Endometrial microvascular endothelial cells (primary cell): ENCODE results near the gene SLC35E3. TPM values are rescaled to one million over a fixed set of nuclear protein-coding genes. Genes with fewer than 3 reads are reported as not detected.
"Not testable (repeated sequence)": the region's sequence is repeated elsewhere in the genome, so short reads cannot be mapped to it uniquely, and the experiment has no call there.

Experiments
- in situ Hi-C: cut with HindIII; loops from 2 replicates; pipeline ENCODE4 v1.10.0; 2017; ENCODE audit warnings: low sequenced_read_pairs, low pct_unique_long_range_greater_than_20kb; ENCODE audit errors: inconsistent ontology term
- total RNA-seq: library from RNA; depleted of rRNA; stranded (reverse); fragments of >200 nt; gene quantifications from one replicate; pipeline ENCODE4 v1.2.3, GENCODE V29; 2015; ENCODE audit errors: inconsistent ontology term

Gene SLC35E3
- total RNA-seq, 1 donor from 2014 or later, result 1.2 TPM

- in situ Hi-C loops, result no loop called here
Measured at GRCh38 chr12:68791897-68792481, 46.0 kb downstream of the SLC35E3 start.

GRCh38 chr12:68792952-68793351 lies 47.0 kb downstream of the SLC35E3 start:
- in situ Hi-C loops, result no loop called here

DNA sequence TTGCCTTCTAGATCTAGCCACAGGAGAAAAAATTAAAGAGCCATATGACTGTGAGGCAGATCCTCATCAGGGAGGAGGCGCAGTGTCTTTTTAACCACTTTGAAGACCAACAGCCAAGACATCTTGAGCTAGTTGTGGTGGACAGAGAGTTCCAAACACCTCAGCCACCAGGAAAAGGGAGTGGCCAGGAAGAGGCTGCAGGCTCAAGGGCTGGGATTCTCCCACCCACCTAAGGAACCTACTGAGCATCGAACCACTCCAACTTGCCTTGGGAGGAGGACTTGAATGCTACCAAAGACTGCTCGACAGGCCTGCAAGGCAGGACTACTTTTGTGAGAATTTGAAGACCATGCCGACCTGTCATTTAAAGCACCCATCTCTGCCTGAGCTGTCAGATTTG lies 47.5 kb downstream of the SLC35E3 start:
- in situ Hi-C loops, result no loop called here

DNA sequence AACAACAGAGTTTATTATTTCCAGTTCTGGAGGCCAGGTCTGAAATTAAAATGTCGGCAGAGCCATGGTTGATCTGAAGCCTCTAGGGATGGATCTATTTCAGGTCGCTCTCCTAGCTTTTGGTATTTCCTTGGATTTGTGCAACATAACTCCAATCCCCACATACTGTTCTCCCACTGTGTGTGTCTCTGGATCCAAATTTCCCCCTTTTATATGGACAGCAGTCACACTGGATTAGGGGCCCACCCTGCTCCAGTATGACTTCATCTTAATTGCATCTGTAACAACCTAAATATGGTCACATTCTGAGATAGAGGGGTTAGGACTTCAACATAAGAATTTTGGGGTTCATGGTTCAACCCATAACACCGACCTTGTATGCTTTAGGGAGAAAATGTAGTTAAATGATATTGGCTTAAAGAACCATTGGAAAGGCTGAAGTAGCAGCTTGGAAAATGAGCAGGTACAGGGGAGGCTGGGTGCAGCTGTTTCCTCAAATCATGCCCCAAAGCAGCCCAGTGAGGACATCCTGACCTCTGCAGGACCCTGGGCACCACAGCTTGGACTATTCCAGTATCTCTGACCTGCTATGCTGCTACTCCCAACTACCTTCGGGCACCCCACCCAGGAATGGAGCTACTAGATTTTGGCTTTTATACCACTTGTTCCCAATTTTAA lies 48.1 kb downstream of the SLC35E3 start:
- in situ Hi-C loops, result no loop called here

GRCh38 chr12:68794653-68795251 lies 48.8 kb downstream of the SLC35E3 start:
- in situ Hi-C loops, result no loop called here

DNA sequence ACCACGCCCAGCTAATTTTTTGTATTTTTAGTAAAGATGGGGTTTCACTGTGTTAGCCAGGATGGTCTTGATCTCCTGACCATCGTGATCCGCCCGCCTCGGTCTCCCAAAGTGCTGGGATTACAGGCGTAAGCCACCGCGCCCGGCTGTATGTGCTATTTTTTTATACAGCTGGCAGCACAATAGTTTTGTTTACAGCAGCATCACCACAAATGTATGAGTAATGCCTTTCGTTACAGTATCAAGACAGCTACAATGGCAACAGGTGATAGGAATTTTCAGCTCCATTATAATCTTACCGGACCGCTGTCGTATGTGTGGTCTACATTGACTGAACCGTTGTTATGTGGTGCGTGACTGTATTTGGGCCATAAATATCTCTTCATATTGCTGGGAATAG lies 50.4 kb downstream of the SLC35E3 start:
- in situ Hi-C loops, result no loop called here

DNA sequence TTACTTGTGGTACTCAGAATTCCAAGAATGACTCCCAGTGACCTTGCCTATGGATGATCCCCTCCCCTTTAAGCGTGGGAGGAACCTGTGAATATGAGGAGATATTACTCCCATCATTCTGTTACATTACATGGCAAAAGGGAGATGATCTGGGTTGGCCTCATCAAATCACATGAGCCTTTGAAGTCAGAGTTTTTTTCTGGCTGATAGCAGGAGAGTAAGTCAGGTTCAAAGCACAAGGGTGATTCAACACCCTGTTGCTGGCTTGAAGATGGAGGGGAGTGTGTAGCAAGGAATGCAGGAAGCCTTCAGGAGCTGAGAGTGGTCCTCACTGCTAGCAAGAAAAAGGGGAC lies 52.9 kb downstream of the SLC35E3 start:
- in situ Hi-C loops, result no loop called here

DNA sequence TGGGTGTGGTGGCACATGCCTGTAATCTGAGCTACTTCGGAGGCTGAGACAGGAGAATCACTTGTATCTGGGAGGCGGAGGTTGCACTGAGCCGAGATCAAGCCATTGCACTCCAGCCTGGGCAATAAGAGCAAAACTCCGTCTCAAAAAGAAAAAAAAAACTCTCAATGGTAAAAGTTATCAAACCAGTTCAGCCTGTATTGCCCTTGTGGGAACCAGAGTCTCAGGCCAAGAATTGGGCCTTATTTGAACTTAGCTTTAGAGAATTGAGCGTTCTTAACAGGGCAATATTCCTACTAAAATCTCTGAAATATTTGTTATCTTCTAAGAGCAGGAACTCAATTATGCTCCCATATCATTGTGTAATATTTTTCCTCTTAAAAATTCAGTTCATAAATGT lies 54.3 kb downstream of the SLC35E3 start:
- in situ Hi-C loops, result no loop called here

GRCh38 chr12:68801124-68801523 lies 55.1 kb downstream of the SLC35E3 start:
- in situ Hi-C loops, result not testable (repeated sequence)

GRCh38 chr12:68802372-68802745 lies 56.4 kb downstream of the SLC35E3 start:
- in situ Hi-C loops, result not testable (repeated sequence)

GRCh38 chr12:68802911-68803651 lies 57.1 kb downstream of the SLC35E3 start:
- in situ Hi-C loops, result not testable (repeated sequence)

GRCh38 chr12:68803948-68804656 lies 58.1 kb downstream of the SLC35E3 start:
- in situ Hi-C loops, result no loop called here

DNA sequence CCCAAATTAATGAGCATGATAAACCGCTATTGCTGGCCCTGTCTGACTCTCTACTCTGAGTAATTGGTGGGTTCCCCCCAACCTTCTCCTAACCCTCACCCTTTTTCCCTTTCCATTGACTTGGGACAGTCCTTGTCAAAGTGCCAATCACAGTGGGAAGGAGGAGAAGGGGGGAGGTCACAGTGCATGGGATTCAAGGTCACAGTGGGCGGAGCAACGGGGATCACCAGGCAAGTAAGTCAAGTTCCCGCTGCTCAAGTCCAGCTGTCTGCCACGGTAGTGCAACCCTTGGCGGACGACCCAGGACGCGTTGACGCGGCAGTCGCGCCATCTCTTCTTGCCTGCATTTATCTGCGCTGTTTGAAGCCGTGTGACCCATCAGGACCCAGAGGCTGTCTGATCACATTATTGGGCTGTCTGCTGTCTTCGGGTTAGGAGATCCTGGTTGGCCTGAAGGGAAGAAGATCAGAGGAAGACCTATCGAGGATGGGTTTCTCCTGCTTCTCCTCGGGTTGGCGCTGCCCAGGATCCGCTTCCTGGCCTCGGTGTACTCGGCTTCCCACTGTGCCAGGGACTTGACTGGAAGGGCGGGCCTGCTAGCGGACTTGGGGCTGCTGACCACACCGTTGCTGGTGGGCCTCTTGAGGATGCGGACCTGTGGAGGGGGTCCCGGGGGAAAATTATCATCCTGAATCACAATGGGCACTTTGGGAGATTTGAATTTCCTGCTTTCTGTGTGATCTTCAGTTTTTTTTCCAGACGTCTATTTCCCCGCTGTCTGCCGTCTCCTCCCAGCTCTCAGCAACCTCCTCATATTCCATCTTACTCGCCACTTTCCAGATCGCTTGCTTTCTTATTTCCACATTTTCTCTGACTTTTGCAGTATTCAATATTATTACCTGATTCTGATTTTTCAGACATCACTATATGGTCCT lies 58.9 kb downstream of the SLC35E3 start:
- in situ Hi-C loops, result no loop called here

GRCh38 chr12:68805592-68806120 lies 59.7 kb downstream of the SLC35E3 start:
- in situ Hi-C loops, result no loop called here

- in situ Hi-C loops, result no loop called here
Measured at GRCh38 chr12:68806488-68807237, 60.7 kb downstream of the SLC35E3 start.

DNA sequence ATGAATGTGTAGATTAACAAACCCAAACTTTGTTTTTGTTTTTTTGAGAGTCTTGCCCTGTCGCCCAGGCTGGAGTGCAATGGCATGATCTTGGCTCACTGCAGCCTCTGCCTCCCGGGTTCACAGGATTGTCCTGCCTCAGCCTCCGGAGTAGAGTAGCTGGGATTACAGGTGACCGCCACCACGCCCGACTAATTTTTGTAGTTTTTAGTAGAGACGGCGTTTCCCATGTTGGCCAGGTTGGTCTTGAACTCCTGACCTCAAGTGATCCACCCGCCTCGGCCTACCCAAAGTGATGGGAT lies 61.2 kb downstream of the SLC35E3 start:
- in situ Hi-C loops, result not testable (repeated sequence)

DNA sequence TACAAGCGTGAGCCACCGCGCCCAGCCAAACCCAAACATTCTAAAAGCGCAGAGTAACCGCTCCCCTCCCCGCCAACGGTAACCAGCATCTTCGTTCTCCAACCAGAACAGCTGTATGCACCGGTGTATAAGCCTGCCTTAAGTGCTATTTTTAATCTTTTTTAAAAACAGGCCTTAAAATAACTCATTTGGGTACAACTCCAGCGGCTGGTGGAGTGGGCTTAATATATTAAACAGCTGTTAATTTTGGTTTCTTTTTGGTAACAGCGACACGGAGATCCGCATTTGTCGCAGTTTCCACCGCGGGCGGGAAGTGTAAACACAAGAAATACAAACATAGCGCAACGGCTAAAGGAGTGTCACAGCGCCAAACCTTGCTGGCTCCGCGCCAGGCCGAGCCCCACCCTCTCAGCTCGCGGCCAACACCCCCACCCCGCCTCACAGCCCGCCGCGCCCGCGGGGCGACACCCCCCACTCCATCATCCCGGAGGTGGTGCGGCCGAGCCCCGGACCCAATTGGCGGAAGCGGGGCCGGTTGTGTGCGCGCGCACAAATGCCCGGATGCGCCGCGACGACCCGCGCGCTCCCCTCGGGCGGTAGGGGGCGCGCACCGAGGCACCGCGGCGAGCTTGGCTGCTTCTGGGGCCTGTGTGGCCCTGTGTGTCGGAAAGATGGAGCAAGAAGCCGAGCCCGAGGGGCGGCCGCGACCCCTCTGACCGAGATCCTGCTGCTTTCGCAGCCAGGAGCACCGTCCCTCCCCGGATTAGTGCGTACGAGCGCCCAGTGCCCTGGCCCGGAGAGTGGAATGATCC lies 61.8 kb downstream of the SLC35E3 start, which contains the start of gene MDM2:
MDM2 (plus strand) TSS at position 602 of the 812 bp plus-strand sequence. CDS start 301 bp downstream, outside the sequence.
- in situ Hi-C loops, result no loop called here
